OCI-LY3 (cell line): Measurements from ENCODE around the gene ZNF384.

Experiments
- CTCF ChIP-seq: fragments of 200-600, 300-600 bp; sonication (generic); IDR thresholded peaks from 2 replicates; pipeline ENCODE4 v1.5.1; 2014; ENCODE audit warnings: antibody characterized with exemption, low read length, low read depth
- EZH2phosphoT487 ChIP-seq: fragments of 200-600 bp; shearing (Covaris generic); IDR thresholded peaks from 2 replicates; pipeline ENCODE4 v1.6.1; 2018; ENCODE audit warnings: antibody characterized with exemption, mixed run types, low read depth

- TF ChIP-seq CTCF: no peak
- no peak for TF ChIP-seq EZH2phosphoT487
Measured at GRCh38 chr12:6626654-6627283, 62.4 kb downstream of the ZNF384 start.
